NOMO-1 treated with DMSO at 0.1 percent for 48 hours (cell line): ENCODE results near the gene GTF2A1.

ENCODE experiments used
- DNase-seq: peaks from one replicate; lab custom pipeline; 2025; ENCODE audit not compliant: unreplicated experiment; lab: John Stamatoyannopoulos, UW

Gene GTF2A1

DNA sequence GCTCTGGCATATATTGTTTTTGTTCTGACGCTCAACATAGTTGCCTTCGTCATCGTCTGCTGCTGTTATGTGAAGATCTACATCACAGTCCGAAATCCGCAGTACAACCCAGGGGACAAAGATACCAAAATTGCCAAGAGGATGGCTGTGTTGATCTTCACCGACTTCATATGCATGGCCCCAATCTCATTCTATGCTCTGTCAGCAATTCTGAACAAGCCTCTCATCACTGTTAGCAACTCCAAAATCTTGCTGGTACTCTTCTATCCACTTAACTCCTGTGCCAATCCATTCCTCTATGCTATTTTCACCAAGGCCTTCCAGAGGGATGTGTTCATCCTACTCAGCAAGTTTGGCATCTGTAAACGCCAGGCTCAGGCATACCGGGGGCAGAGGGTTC is 77.0 kb downstream of the GTF2A1 start:
- DNase-seq, result no peak

DNA sequence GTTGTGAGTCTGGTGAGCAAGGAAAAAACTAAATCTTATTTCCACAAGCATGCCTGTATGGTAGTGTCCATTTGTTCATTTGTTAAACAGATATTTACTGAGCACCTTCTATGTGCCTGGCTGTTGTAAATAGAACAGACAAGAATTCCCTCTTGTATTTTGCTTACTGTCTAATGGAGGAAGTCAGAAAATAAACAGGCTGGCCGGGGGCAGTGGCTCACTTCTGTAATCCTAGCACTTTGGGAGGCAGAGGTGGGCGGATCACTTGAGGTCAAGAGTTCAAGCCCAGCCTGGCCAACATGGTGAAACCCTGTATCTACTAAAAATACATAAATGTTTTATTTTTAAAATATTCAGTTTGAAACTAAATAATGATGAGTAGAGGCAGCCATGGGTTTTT is 79.3 kb downstream of the GTF2A1 start:
- no peak for DNase-seq

DNA sequence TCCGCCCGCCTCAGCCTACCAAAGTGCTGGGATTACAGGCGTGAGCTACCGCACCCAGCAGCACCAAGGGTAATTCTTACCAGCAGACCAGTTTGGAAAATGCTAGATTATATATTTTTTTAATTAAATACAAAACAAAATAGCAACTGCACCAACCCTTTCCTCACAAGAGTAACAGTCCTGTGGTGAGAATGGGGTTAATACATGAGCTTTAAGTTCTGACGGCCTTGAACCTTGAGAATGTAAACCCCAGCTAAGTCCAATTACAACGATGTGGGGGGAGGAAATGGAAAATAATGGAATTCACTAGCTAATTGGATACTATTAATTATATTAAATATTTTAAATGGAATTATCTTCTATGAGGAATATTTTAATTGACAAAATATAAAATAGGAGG is 82.3 kb downstream of the GTF2A1 start:
- DNase-seq, result no peak

DNA sequence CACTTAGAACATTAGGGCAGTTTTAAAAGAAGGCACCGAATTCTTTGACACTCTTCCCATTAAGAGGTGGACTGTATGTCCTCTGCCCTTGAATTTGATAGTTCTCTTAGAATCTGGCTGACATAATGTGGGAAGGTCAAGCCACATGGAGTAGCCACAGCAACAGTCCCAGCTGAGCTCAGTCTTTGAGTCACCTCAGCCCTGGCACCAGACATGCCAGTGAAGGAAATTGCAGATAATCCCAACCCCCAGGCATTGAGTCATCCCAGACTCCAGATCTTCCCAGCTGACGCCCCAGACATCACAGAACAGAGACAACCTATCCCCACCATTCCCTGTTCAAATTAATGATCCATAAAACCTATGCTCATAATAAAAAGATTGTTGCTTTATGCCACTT is 83.4 kb downstream of the GTF2A1 start:
- no peak for DNase-seq

DNA sequence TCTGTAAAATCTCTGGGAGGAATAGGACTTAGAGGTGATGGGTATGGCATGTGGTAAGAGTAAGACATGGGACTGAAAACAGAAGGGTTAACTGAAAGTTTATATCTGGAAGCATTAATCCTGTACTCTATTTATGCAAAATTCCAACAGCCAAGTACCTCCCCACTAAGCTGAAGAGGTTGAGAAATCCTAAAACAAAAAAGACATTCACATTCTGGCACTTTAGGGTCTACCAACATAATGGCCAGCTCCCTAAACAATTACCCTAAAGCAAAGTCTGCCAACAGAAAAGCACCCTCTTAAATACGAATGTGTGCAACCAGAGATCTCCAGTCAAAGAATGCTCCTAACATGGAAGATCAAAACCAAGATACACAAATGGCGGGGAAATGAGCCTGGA is 87.4 kb downstream of the GTF2A1 start:
- no peak for DNase-seq

DNA sequence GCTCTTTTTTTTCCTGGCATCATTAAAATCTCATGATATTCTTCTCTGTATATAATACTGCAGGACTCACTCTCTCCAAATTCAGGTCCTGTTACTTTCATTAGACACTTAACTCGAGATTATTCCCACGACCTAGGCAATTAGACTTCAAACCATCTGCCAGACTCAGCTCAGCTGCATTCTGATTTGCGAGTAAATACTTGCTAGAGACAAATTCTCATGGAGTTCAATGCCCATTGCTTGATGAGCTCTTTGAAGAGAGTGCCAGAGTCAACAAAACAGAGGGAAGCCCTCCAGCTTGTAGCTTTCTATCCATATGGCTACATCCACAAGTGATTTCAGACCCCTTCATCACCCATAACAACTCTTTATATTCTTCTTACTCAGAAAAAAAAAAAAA is 88.3 kb downstream of the GTF2A1 start:
- DNase-seq, result no peak

DNA sequence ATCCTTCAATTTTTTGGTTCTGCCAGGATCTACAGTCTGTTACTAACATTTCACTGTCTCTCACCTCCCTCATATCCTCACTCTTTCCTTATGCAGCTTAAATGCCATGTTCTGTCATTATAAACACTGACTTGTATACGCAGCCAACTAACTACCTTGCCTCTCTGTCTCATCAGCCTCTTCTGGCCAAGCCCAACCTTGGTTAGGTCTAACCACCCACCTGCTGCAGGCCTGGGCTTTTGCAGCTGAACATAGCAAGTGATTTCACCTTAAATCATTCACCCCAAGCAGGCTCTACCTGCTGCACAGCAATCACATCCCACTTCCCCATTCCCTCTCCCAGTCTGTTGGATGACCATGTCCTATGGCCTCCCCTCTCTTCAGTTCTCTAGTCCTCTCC is 91.5 kb downstream of the GTF2A1 start:
- no peak for DNase-seq

DNA sequence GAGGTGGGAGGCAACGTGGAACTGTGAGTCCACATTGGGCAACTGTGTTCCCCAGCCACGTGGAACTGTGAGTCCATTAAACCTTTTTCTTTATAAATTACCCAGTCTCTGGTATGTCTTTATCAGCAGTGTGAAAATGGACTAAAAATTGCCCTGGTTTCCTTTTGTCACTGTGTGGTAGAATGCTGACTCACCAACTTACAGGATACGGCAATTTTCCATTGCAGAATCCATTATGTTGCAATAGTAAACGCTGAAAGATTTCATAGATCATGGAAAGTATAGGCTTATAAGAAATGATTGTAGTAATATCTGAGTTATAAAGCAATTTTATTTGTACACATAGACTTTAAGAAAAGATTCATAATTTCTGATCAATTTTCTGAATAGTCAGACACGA is 93.0 kb downstream of the GTF2A1 start:
- DNase-seq, result peak; percentile 76

DNA sequence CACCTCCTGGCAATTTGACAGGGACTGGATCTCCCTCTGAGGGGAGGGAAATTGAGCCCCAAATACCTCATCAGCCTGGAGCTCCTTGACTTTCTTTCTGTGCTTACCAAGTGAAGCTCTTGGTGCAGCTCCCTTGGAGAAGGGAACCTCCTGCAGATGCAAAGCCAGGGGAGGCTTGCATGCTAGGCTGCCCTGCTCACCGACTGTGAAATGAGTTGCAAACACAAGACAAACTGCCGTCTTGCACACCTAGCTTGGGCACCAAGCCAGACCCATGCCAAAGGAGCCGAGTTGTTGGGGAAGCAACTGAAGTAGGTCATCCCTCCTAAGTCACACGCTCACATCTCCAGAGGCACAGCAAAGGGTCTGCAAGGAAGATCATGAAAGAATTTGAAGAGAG is 95.2 kb downstream of the GTF2A1 start:
- DNase-seq, result no peak
